HCT116 (cell line): ENCODE data around the gene EIF4G2. TPM values are rescaled to one million over a fixed set of nuclear protein-coding genes. Genes with fewer than 3 reads are reported as not detected.

Experiments used
- ATAC-seq: fragments of 200-7000 bp; cut with Tn5 transposase; 2 replicates; pipeline ENCODE4 v1.9.1; 2020; ENCODE audit warnings: mild to moderate bottlenecking, moderate library complexity
- BruUV-seq: library from RNA; stranded (reverse); fragments of 400-500 nt; replicated peaks from 2 replicates; lab custom pipeline; 2021; lab: Mats Ljungman, UMichigan
- CTCF ChIA-PET: fragments of 300-600 bp; sonication (Branson Sonifier 250); formaldehyde crosslinking; loops from one replicate; lab custom pipeline; 2021; ENCODE audit warnings: antibody characterized with exemption; lab: Charles Lee
- POLR2A ChIA-PET: fragments of 300-600, 350-600 bp; sonication (Branson Sonifier 250); formaldehyde crosslinking; loops from one replicate; lab custom pipeline; 2021; ENCODE audit warnings: antibody characterized with exemption; lab: Charles Lee
- RAD21 ChIA-PET, 2 experiments: fragments of 300-600 bp; sonication (Branson Sonifier 250); formaldehyde crosslinking; loops; one replicate each; lab custom pipeline; 2023; ENCODE audit warnings: low total read pairs in 2 of 2; ENCODE audit not compliant: uncharacterized antibody in 2 of 2, unreplicated experiment in 2 of 2, low non-redundant PET in 1 of 2; lab: Charles Lee
- DNase-seq: peaks from one replicate; pipeline ENCODE4 v3.0.0-alpha.2; 2010; ENCODE audit warnings: low read depth, low spot score
- H2AFZ ChIP-seq: fragments of 200-600 bp; shearing (Covaris generic), sonication (generic); 2 replicates; pipeline ENCODE4 v1.6.1; 2017; ENCODE audit warnings: low read depth, mixed run types, mixed read lengths, antibody characterized with exemption, low read length; ENCODE audit not compliant: poor library complexity, severe bottlenecking
- H3K27ac ChIP-seq: 2 replicates; pipeline ENCODE4 v1.5.1; 2012; ENCODE audit warnings: low read depth, low read length
- H3K27me3 ChIP-seq: fragments of 200-600 bp; sonication (generic); 2 replicates; pipeline ENCODE4 v1.6.1; 2016; ENCODE audit warnings: mixed run types, low read length, mixed read lengths; ENCODE audit not compliant: insufficient read depth
- H3K36me3 ChIP-seq, 2 experiments: fragments of 200-500 bp in 1 of 2; fragments of 200-600 bp in 1 of 2; sonication (Bioruptor generic) in 1 of 2; sonication (generic) in 1 of 2; 2 replicates each; pipeline versions ENCODE4 v1.5.1 to v1.6.1; 2014 to 2016; ENCODE audit warnings: low read length in 2 of 2, inconsistent platforms in 1 of 2, mixed read lengths in 1 of 2, mixed run types in 1 of 2; ENCODE audit not compliant: insufficient read depth in 2 of 2, control insufficient read depth in 1 of 2
- H3K4me1 ChIP-seq, 2 experiments: fragments of 200-600 bp in 1 of 2; sonication (generic) in 1 of 2; 2 replicates each; pipeline versions ENCODE4 v1.5.1 to v1.6.1; 2012 to 2017; ENCODE audit warnings: low read length in 2 of 2, inconsistent platforms in 1 of 2, mild to moderate bottlenecking in 1 of 2, mixed read lengths in 1 of 2, mixed run types in 1 of 2, moderate library complexity in 1 of 2; ENCODE audit not compliant: insufficient read depth in 2 of 2, control insufficient read depth in 1 of 2
- H3K4me2 ChIP-seq: fragments of 200-600 bp; sonication (generic); 2 replicates; pipeline ENCODE4 v1.6.1; 2017; ENCODE audit warnings: mixed run types, low read length, mixed read lengths
- H3K4me3 ChIP-seq, 2 experiments: fragments of 200-600 bp in 1 of 2; sonication (generic) in 1 of 2; replicated peaks in 1 of 2; 2 replicates each; pipeline ENCODE4 v1.5.1; 2011 to 2016; ENCODE audit warnings: low read length in 2 of 2, control low read depth in 1 of 2, low read depth in 1 of 2, mild to moderate bottlenecking in 1 of 2, mixed read lengths in 1 of 2, mixed run types in 1 of 2
- H3K79me2 ChIP-seq: fragments of 200-600 bp; sonication (generic); 2 replicates; pipeline ENCODE4 v1.6.1; 2017; ENCODE audit warnings: mild to moderate bottlenecking, mixed run types, low read length, moderate library complexity, mixed read lengths; ENCODE audit not compliant: insufficient read depth
- H3K9ac ChIP-seq: fragments of 200-600 bp; sonication (generic); 2 replicates; pipeline ENCODE4 v1.6.1; 2016; ENCODE audit warnings: low read length, mixed read lengths
- H3K9me2 ChIP-seq: fragments of 200-600 bp; sonication (generic), shearing (Covaris generic); 2 replicates; pipeline ENCODE4 v1.6.1; 2017; ENCODE audit warnings: mixed run types, mild to moderate bottlenecking, moderate library complexity; ENCODE audit not compliant: insufficient read depth
- H3K9me3 ChIP-seq, 2 experiments: fragments of 200-500 bp in 1 of 2; fragments of 200-600 bp in 1 of 2; sonication (Bioruptor generic) in 1 of 2; sonication (generic) in 1 of 2; 2 replicates each; pipeline ENCODE4 v1.6.1; 2014 to 2017; ENCODE audit warnings: low read length in 2 of 2, mixed read lengths in 2 of 2, inconsistent platforms in 1 of 2, low read depth in 1 of 2, mild to moderate bottlenecking in 1 of 2, mixed run types in 1 of 2, moderate library complexity in 1 of 2; ENCODE audit not compliant: control insufficient read depth in 1 of 2, insufficient read depth in 1 of 2
- H4K20me1 ChIP-seq: fragments of 200-600 bp; sonication (generic), shearing (Covaris generic); 2 replicates; pipeline ENCODE4 v1.6.1; 2017; ENCODE audit warnings: mixed run types, mild to moderate bottlenecking, moderate library complexity; ENCODE audit not compliant: insufficient read depth
- POLR2A ChIP-seq: IDR thresholded peaks from 2 replicates; pipeline ENCODE4 v1.7.0; 2011; ENCODE audit warnings: borderline replicate concordance; ENCODE audit not compliant: insufficient read depth, insufficient read length; ENCODE audit errors: extremely low read depth
- RAD21 ChIP-seq: IDR thresholded peaks from 2 replicates; pipeline ENCODE4 v1.6.1; 2012; ENCODE audit warnings: low read depth, mild to moderate bottlenecking
- YY1 ChIP-seq: IDR thresholded peaks from 2 replicates; pipeline ENCODE4 v1.6.1; 2011; ENCODE audit warnings: low read length, low read depth, moderate library complexity, mild to moderate bottlenecking; ENCODE audit not compliant: insufficient replicate concordance; ENCODE audit errors: extremely low read depth
- ZFX ChIP-seq: fragments of 450-650 bp; IDR thresholded peaks from 2 replicates; pipeline ENCODE4 v1.6.1; 2017
- ZNF274 ChIP-seq: fragments of 200-500 bp; sonication (Bioruptor generic); IDR thresholded peaks from 2 replicates; pipeline ENCODE4 v1.6.1; 2014; ENCODE audit warnings: mild to moderate bottlenecking, low read depth, low read length, inconsistent platforms
- intact Hi-C: fragments of 100-400 bp; cut with micrococcal nuclease; formaldehyde crosslinking; loops from 2 replicates; pipeline ENCODE4 v1.10.0; 2022
- total RNA-seq: library from RNA; stranded (reverse); gene quantifications from one replicate; pipeline ENCODE4 v1.2.1, GENCODE V29; 2021; ENCODE audit not compliant: unreplicated experiment
- TF ChIP-seq, protein P1 (sequence below), 3 experiments: fragments of 200-600 bp in 1 of 3; sonication (generic) in 1 of 3; IDR thresholded peaks in 2 of 3; conservative IDR thresholded peaks in 1 of 3; 2 replicates each; pipeline ENCODE4 v1.5.1; 2012 to 2017; ENCODE audit warnings: low read depth in 2 of 3, low read length in 2 of 3, antibody characterized with exemption in 1 of 3, borderline replicate concordance in 1 of 3, control low read depth in 1 of 3, mild to moderate bottlenecking in 1 of 3, mixed read lengths in 1 of 3, mixed run types in 1 of 3, moderate library complexity in 1 of 3; ENCODE audit not compliant: insufficient read depth in 1 of 3
- TF ChIP-seq, protein P2 (sequence below): IDR thresholded peaks from 2 replicates; pipeline ENCODE4 v1.6.1; 2012

Gene EIF4G2
- total RNA-seq, 1 experiment from 2014 or later, result 888 TPM

DNA sequence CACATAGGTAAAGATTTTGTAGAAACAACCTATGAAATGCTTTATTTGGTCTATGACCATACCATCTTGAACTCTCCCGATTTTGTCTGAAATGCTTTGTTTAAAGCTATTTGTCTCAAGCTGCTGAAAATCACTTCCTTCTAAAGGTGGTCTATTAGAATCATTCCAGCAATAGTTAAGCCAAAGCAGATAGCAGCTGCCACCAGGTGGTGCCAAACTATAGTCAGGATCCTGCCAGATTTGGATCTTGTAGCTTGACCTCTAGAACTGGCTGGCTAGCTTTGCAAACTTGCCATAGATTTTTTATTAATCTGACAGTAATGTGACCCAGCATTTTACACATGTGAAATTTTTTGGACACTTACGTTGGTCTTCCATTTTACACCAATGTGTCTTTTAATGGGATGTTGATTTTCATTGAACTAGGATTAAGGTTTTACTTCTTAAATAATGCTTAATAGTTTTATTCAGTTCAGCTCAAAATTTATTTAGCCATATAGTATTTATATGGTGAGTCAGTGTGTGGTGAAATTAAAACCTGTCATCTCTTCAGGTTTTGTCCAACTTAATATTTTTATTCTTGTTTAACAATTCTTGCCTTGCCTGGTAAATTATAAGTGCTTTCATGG, 38.0 kb downstream of the EIF4G2 start:
- no TSS peak for BruUV-seq
- H3K4me3 ChIP-seq, result no peak overlapping the region
- H2AFZ ChIP-seq, result no peak overlapping the region
- H3K4me1 ChIP-seq, result no peaks in the 10 kb centered on the region
- no peaks in the 10 kb centered on the region for H3K9me3 ChIP-seq
- H3K27me3 ChIP-seq, result no peaks in the 10 kb centered on the region
- H3K4me2 ChIP-seq, result no peak overlapping the region
- peak; percentile 29 for DNase-seq
- H3K9me2 ChIP-seq, result no peaks in the 10 kb centered on the region
- H4K20me1 ChIP-seq, result no peaks in the 10 kb centered on the region
- ATAC-seq, result peak; percentile 80
- CTCF ChIA-PET, result interaction anchor here (0.6 to 2.1 kb wide), 18 partner anchors 9 to 1017 kb away, joined by 3 to 12 read pairs (median 5); partner anchors contain the start of genes CTR9 and EIF4G2
- H3K79me2 ChIP-seq, result peaks cover 5% of the 10 kb centered on the region; the same call in 1 of the 2 replicates
- H3K27ac ChIP-seq, result no peak overlapping the region; the same call in 1 of the 2 replicates
- POLR2A ChIA-PET, result interaction anchor here (1.4 to 2.3 kb wide), 3 partner anchors 20 to 79 kb away, joined by 3 to 9 read pairs (median 8); partner anchors contain the start of genes CTR9 and EIF4G2
- RAD21 ChIA-PET, result interaction anchor here in 1 of 2 experiments (1.2 kb wide), 1 partner anchor 251 kb away, joined by 4 read pairs; no protein-coding TSS in a partner anchor
- intact Hi-C loops, result loop anchor here (5.0 kb wide), 1 partner anchor 252 kb away; no protein-coding TSS in a partner anchor
- peaks cover 61 to 78% of the 10 kb centered on the region in 2 experiments for H3K36me3 ChIP-seq
- peak; percentile 66 for TF ChIP-seq RAD21
- TF ChIP-seq, protein P1, sequence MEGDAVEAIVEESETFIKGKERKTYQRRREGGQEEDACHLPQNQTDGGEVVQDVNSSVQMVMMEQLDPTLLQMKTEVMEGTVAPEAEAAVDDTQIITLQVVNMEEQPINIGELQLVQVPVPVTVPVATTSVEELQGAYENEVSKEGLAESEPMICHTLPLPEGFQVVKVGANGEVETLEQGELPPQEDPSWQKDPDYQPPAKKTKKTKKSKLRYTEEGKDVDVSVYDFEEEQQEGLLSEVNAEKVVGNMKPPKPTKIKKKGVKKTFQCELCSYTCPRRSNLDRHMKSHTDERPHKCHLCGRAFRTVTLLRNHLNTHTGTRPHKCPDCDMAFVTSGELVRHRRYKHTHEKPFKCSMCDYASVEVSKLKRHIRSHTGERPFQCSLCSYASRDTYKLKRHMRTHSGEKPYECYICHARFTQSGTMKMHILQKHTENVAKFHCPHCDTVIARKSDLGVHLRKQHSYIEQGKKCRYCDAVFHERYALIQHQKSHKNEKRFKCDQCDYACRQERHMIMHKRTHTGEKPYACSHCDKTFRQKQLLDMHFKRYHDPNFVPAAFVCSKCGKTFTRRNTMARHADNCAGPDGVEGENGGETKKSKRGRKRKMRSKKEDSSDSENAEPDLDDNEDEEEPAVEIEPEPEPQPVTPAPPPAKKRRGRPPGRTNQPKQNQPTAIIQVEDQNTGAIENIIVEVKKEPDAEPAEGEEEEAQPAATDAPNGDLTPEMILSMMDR (IDR thresholded peaks at IDR 0.05 in 2 of 3, conservative IDR thresholded peaks at IDR 0.05 in 1 of 3; ENCODE audit: borderline replicate concordance in 1 of 3, insufficient read depth in 1 of 3, low read depth in 2 of 3, low read length in 2 of 3), result peak; percentile 57 to 89 (median 84); a peak in 5 of 6 replicates
- TF ChIP-seq POLR2A, result no peak
- H3K9ac ChIP-seq, result no peak overlapping the region

DNA sequence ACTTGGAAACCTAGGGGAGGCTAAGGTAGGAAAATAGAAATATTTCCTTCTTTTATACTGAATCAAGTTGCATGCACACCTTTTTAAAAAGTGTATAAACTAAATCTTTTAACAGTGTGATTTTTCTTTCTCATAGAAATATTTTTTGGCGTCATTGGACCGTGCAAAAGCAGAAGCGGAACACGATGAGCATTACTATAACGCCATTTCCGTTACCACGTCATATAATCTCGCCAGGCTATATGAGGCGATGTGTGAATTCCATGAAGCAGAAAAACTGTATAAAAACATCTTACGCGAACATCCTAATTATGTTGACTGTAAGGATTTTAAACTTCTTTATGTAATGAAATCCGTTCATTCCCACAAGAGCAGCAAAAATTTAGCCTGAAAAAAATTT, 44.3 kb downstream of the EIF4G2 start:
- CTCF ChIA-PET, result no interaction called here

More for the DNA sequence above, 44.3 kb downstream of the EIF4G2 start:
- POLR2A ChIA-PET, result interaction anchor here (1.0 kb wide), 1 partner anchor 13 kb away, joined by 4 read pairs; the partner anchor contains the start of gene CTR9
- H3K79me2 ChIP-seq, result peaks cover 5% of the 10 kb centered on the region; the same call in 1 of the 2 replicates
- no TSS peak for BruUV-seq
- TF ChIP-seq ZFX (no peak), ZNF274 (no peak), YY1 (no peak), POLR2A (no peak)
- TF ChIP-seq, protein P2, sequence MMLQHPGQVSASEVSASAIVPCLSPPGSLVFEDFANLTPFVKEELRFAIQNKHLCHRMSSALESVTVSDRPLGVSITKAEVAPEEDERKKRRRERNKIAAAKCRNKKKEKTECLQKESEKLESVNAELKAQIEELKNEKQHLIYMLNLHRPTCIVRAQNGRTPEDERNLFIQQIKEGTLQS, result no peak
- TF ChIP-seq, all 23 proteins: peak for 0
- H3K9me3 ChIP-seq, result no peaks in the 10 kb centered on the region
- ATAC-seq (no peak), DNase-seq (no peak)
- intact Hi-C loops, result no loop called here
- H3K4me2 ChIP-seq, result no peak overlapping the region
- no peak overlapping the region for H2AFZ ChIP-seq
- H3K9ac ChIP-seq, result no peak overlapping the region
- no peaks in the 10 kb centered on the region for H3K4me1 ChIP-seq
- H3K27ac ChIP-seq, result no peak overlapping the region
- no peaks in the 10 kb centered on the region for H3K9me2 ChIP-seq
- no peaks in the 10 kb centered on the region for H4K20me1 ChIP-seq
- RAD21 ChIA-PET, result no interaction called here
- no peak overlapping the region for H3K4me3 ChIP-seq
- peaks cover 60% of the 10 kb centered on the region in 2 experiments for H3K36me3 ChIP-seq
- H3K27me3 ChIP-seq, result no peaks in the 10 kb centered on the region
